PFSK-1 (cell line): Measurements from ENCODE around the gene DGKG.
A peak's percentile ranks its signal among the peaks of the same experiment; 100 is the strongest.

ENCODE experiments used
- FOXP2 ChIP-seq: optimal IDR thresholded peaks from 2 replicates; pipeline ENCODE3; 2011; ENCODE audit warnings: borderline replicate concordance, control low read depth, inconsistent platforms; ENCODE audit not compliant: insufficient read depth; ENCODE audit errors: extremely low read length, extremely low read depth
- POLR2AphosphoS5 ChIP-seq: IDR thresholded peaks from 2 replicates; pipeline ENCODE4 v1.6.1; 2012; ENCODE audit warnings: low read depth, mild to moderate bottlenecking, control low read depth, low read length, moderate library complexity
- REST ChIP-seq, 2 experiments: IDR thresholded peaks; 2 replicates each; pipeline versions ENCODE4 v1.6.1 to v1.8.0; 2011 to 2012; ENCODE audit warnings: low read depth in 2 of 2, low read length in 2 of 2, control low read depth in 1 of 2, inconsistent platforms in 1 of 2, mild to moderate bottlenecking in 1 of 2, moderate library complexity in 1 of 2; ENCODE audit not compliant: insufficient read depth in 1 of 2
- SIN3A ChIP-seq: IDR thresholded peaks from 2 replicates; pipeline ENCODE4 v1.6.1; 2012; ENCODE audit warnings: mild to moderate bottlenecking, low read length, moderate library complexity, borderline replicate concordance; ENCODE audit not compliant: insufficient read depth
- TAF1 ChIP-seq: IDR thresholded peaks from 2 replicates; pipeline ENCODE4 v1.6.1; 2012; ENCODE audit warnings: low read length, control low read depth, borderline replicate concordance; ENCODE audit not compliant: insufficient read depth

Gene DGKG

GRCh38 chr3:186102687-186103086, 259.3 kb downstream of the DGKG start:
- TF ChIP-seq TAF1 (no peak), FOXP2 (no peak), POLR2AphosphoS5 (peak; percentile 49; the same call in 1 of the 2 replicates), REST (IDR thresholded peaks at IDR 0.05; ENCODE audit: insufficient read depth in 1 of 2, low read depth in 2 of 2, low read length in 2 of 2) (no peak), SIN3A (no peak)

- TF ChIP-seq SIN3A (no peak), POLR2AphosphoS5 (no peak), TAF1 (no peak), FOXP2 (no peak), REST (IDR thresholded peaks at IDR 0.05; ENCODE audit: insufficient read depth in 1 of 2, low read depth in 2 of 2, low read length in 2 of 2) (no peak)
These were observed 261.6 kb downstream of the DGKG start for GRCh38 chr3:186100398-186100797.

GRCh38 chr3:186099178-186099577, 262.9 kb downstream of the DGKG start:
- TF ChIP-seq FOXP2: no peak
- no peak for TF ChIP-seq TAF1
- no peak for TF ChIP-seq REST (IDR thresholded peaks at IDR 0.05; ENCODE audit: insufficient read depth in 1 of 2, low read depth in 2 of 2, low read length in 2 of 2)
- TF ChIP-seq POLR2AphosphoS5: no peak; the same call in 1 of the 2 replicates
- no peak for TF ChIP-seq SIN3A

GRCh38 chr3:186098740-186099139, 263.3 kb downstream of the DGKG start:
- no peak for TF ChIP-seq POLR2AphosphoS5
- TF ChIP-seq SIN3A: no peak
- no peak for TF ChIP-seq FOXP2
- no peak for TF ChIP-seq REST (IDR thresholded peaks at IDR 0.05; ENCODE audit: insufficient read depth in 1 of 2, low read depth in 2 of 2, low read length in 2 of 2)
- TF ChIP-seq TAF1: no peak

- TF ChIP-seq POLR2AphosphoS5 (peak; percentile 76), SIN3A (no peak), TAF1 (no peak), FOXP2 (peak; percentile 54), REST (IDR thresholded peaks at IDR 0.05; ENCODE audit: insufficient read depth in 1 of 2, low read depth in 2 of 2, low read length in 2 of 2) (peak in 1 of 2 experiments; percentile 11; a peak in 1 of 4 replicates)
These were observed 264.2 kb downstream of the DGKG start for GRCh38 chr3:186097663-186098451.
